GM12892 (cell line): ENCODE measurements around the gene TBCD.

Experiments
- POLR2A ChIP-seq: IDR thresholded peaks from 2 replicates; pipeline ENCODE4 v1.6.1; 2011; ENCODE audit warnings: low read depth, low read length, control low read depth
- POLR2AphosphoS5 ChIP-seq: IDR thresholded peaks from 2 replicates; pipeline ENCODE4 v1.6.1; 2011; ENCODE audit warnings: low read depth, low read length, control low read depth

GRCh38 chr17:82751171-82751570 is 694 bp upstream of the TBCD start:
- TF ChIP-seq POLR2AphosphoS5 (no peak), POLR2A (no peak)
